Stimulated activated CD8-positive, alpha-beta memory T cell treated with anti-CD3 and anti-CD28 coated beads, Interleukin-15, amount 100 ng/mL, for 48 hours (primary cell): ENCODE measurements around the gene INPP5D.

Experiments used
- DNase-seq, 2 donors: peaks; one replicate each; pipeline ENCODE4 v3.0.0-alpha.2; 2020; ENCODE audit warnings: low read depth in 2 of 2

Gene INPP5D

GRCh38 chr2:233209533-233210171, 149.5 kb downstream of the INPP5D start:
- no peak for DNase-seq

- no peak for DNase-seq
These were observed 150.1 kb downstream of the INPP5D start for GRCh38 chr2:233210281-233210680.

- no peak for DNase-seq
These were observed 150.9 kb downstream of the INPP5D start for GRCh38 chr2:233210843-233211547.

GRCh38 chr2:233211548-233211895, 151.4 kb downstream of the INPP5D start:
- no peak for DNase-seq

- no peak for DNase-seq
These were observed 152.9 kb downstream of the INPP5D start for GRCh38 chr2:233213011-233213410.

- DNase-seq: no peak
These were observed 153.8 kb downstream of the INPP5D start for GRCh38 chr2:233213975-233214374.

GRCh38 chr2:233217892-233218377, 157.8 kb downstream of the INPP5D start:
- no peak for DNase-seq

- DNase-seq: no peak
These were observed 158.7 kb downstream of the INPP5D start for GRCh38 chr2:233218836-233219235.

GRCh38 chr2:233219848-233220247, 159.7 kb downstream of the INPP5D start:
- no peak for DNase-seq

- no peak for DNase-seq
These were observed 161.4 kb downstream of the INPP5D start for GRCh38 chr2:233221378-233222063.

- DNase-seq: no peak
These were observed 163.1 kb downstream of the INPP5D start for GRCh38 chr2:233223059-233223894.

- DNase-seq: no peak
These were observed 165.3 kb downstream of the INPP5D start for GRCh38 chr2:233225230-233226068.

GRCh38 chr2:233226511-233227031, 166.4 kb downstream of the INPP5D start:
- DNase-seq: no peak

GRCh38 chr2:233227346-233227978, 167.3 kb downstream of the INPP5D start:
- no peak for DNase-seq

GRCh38 chr2:233228376-233228775, 168.2 kb downstream of the INPP5D start:
- DNase-seq: no peak

- DNase-seq: no peak
These were observed 173.6 kb downstream of the INPP5D start for GRCh38 chr2:233233618-233234230.

- DNase-seq: no peak
These were observed 174.1 kb downstream of the INPP5D start for GRCh38 chr2:233234264-233234663.

- no peak for DNase-seq
These were observed 174.9 kb downstream of the INPP5D start for GRCh38 chr2:233234996-233235395.

- no peak for DNase-seq
These were observed 175.8 kb downstream of the INPP5D start for GRCh38 chr2:233235977-233236376.
